Neural cell (in vitro differentiated cells): ENCODE measurements around the gene MMP20. TPM values are rescaled to one million over a fixed set of nuclear protein-coding genes. Genes with fewer than 3 reads are reported as not detected.

ENCODE experiments used
- H2AFZ ChIP-seq: fragments of 200-600, 300-800 bp; sonication (generic), shearing (Covaris generic); 2 replicates; pipeline ENCODE4 v1.6.0; 2014; ENCODE audit warnings: low read depth, mild to moderate bottlenecking, antibody characterized with exemption, low read length, moderate library complexity
- H3F3A ChIP-seq: fragments of 200-600 bp; shearing (Covaris generic); 2 replicates; pipeline ENCODE4 v1.6.1; 2016; ENCODE audit warnings: mild to moderate bottlenecking, moderate library complexity, mixed read lengths, antibody characterized with exemption, low read length; ENCODE audit not compliant: insufficient read depth, poor library complexity, severe bottlenecking
- H3K27ac ChIP-seq: fragments of 200-600, 300-800 bp; sonication (generic), shearing (Covaris generic); 2 replicates; pipeline ENCODE4 v1.5.1; 2014; ENCODE audit warnings: mild to moderate bottlenecking, low read length, moderate library complexity
- H3K27me3 ChIP-seq: fragments of 300-800, 200-600 bp; sonication (generic), shearing (Covaris generic); 2 replicates; pipeline ENCODE4 v1.6.0; 2014; ENCODE audit warnings: mild to moderate bottlenecking, low read depth, low read length, moderate library complexity; ENCODE audit not compliant: insufficient read depth
- H3K36me3 ChIP-seq: fragments of 300-800, 200-600 bp; sonication (generic), shearing (Covaris generic); 2 replicates; pipeline ENCODE4 v1.5.1; 2014; ENCODE audit warnings: mild to moderate bottlenecking, antibody characterized with exemption, low read length, moderate library complexity; ENCODE audit not compliant: insufficient read depth
- H3K4me2 ChIP-seq: fragments of 300-800, 200-600 bp; sonication (generic), shearing (Covaris generic); 2 replicates; pipeline ENCODE4 v1.6.0; 2014; ENCODE audit warnings: mild to moderate bottlenecking, low read length
- H3K4me3 ChIP-seq: fragments of 300-800, 200-600 bp; sonication (generic), shearing (Covaris generic); 2 replicates; pipeline ENCODE4 v1.5.1; 2014; ENCODE audit warnings: mild to moderate bottlenecking, low read length, moderate library complexity
- H3K79me2 ChIP-seq: fragments of 200-600 bp; shearing (Covaris generic); replicated peaks from 2 replicates; pipeline ENCODE4 v1.6.0; 2014; ENCODE audit warnings: mild to moderate bottlenecking, low read length, moderate library complexity; ENCODE audit not compliant: insufficient read depth
- H3K9ac ChIP-seq: fragments of 300-800, 200-600 bp; sonication (generic), shearing (Covaris generic); 2 replicates; pipeline ENCODE4 v1.6.1; 2016; ENCODE audit warnings: mild to moderate bottlenecking, low read length, mixed read lengths
- H3K9me2 ChIP-seq: fragments of 200-600 bp; shearing (Covaris generic); 2 replicates; pipeline ENCODE4 v1.6.1; 2016; ENCODE audit warnings: mild to moderate bottlenecking, low read length, mixed read lengths; ENCODE audit not compliant: insufficient read depth
- H3K9me3 ChIP-seq: fragments of 200-600, 300-800 bp; sonication (generic), shearing (Covaris generic); 2 replicates; pipeline ENCODE4 v1.6.1; 2016; ENCODE audit warnings: mild to moderate bottlenecking, mixed run types, low read length, moderate library complexity, mixed read lengths
- H4K20me1 ChIP-seq: fragments of 200-600 bp; shearing (Covaris generic); 2 replicates; pipeline ENCODE4 v1.6.1; 2016; ENCODE audit warnings: mild to moderate bottlenecking, mixed run types; ENCODE audit not compliant: insufficient read depth
- EP300 ChIP-seq: fragments of 450-650 bp; conservative IDR thresholded peaks from 2 replicates; pipeline ENCODE4 v1.6.1; 2014; ENCODE audit warnings: antibody characterized with exemption, mild to moderate bottlenecking, moderate library complexity; ENCODE audit not compliant: poor library complexity, severe bottlenecking
- EZH2 ChIP-seq: fragments of 200-600, 300-800 bp; shearing (Covaris generic), sonication (generic); IDR thresholded peaks from 2 replicates; pipeline ENCODE4 v1.6.1; 2014; ENCODE audit warnings: antibody characterized with exemption, low read length, borderline replicate concordance, mild to moderate bottlenecking; ENCODE audit not compliant: insufficient read depth, poor library complexity, severe bottlenecking
- MXI1 ChIP-seq: fragments of 450-650 bp; conservative IDR thresholded peaks from 2 replicates; pipeline ENCODE4 v1.6.1; 2014; ENCODE audit warnings: antibody characterized with exemption, mild to moderate bottlenecking; ENCODE audit not compliant: poor library complexity, severe bottlenecking
- POLR2AphosphoS5 ChIP-seq: IDR thresholded peaks from 2 replicates; pipeline ENCODE4 v1.6.1; 2012
- RAD21 ChIP-seq: fragments of 450-650 bp; conservative IDR thresholded peaks from 2 replicates; pipeline ENCODE4 v1.6.1; 2014; ENCODE audit warnings: antibody characterized with exemption, mild to moderate bottlenecking, moderate library complexity
- SMC3 ChIP-seq: fragments of 450-650 bp; conservative IDR thresholded peaks from 2 replicates; pipeline ENCODE4 v1.6.1; 2014; ENCODE audit warnings: antibody characterized with exemption, mild to moderate bottlenecking, moderate library complexity; ENCODE audit not compliant: poor library complexity
- TAF1 ChIP-seq: IDR thresholded peaks from 2 replicates; pipeline ENCODE4 v1.6.1; 2012; ENCODE audit warnings: low read depth
- polyA plus RNA-seq: library from polyadenylated mRNA; depleted of rRNA; stranded (reverse); fragments of >200 nt; gene quantifications from 2 replicates; pipeline ENCODE4 v1.2.3, GENCODE V29; 2014
- TF ChIP-seq, protein P1 (sequence below): IDR thresholded peaks from 2 replicates; pipeline ENCODE4 v1.6.1; 2012; ENCODE audit warnings: borderline replicate concordance
- TF ChIP-seq, protein P2 (sequence below): fragments of 450-650 bp; IDR thresholded peaks from 2 replicates; pipeline ENCODE4 v1.5.1; 2014; ENCODE audit warnings: antibody characterized with exemption, mild to moderate bottlenecking, moderate library complexity; ENCODE audit not compliant: poor library complexity, severe bottlenecking

Gene MMP20
- polyA plus RNA-seq, 1 donor from 2014 or later: not detected

DNA sequence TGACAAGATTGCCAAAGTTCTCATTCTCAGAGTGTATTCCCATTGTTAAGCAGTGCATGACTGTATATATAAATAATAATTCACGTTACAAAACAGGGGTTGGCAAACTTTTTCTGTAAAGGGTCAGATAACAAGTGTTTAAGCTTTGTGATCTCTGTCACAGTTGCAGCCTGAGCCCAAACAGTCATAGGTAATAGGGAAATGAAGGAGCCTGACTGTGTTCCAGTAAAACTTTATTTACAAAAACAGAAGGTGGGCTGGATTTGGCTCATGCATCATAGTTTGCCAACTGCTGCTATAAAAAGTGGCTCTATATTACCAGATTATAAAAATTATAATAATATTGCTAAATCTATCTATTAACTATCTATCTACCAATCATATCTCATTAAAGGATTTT is 98.1 kb downstream of the MMP20 start:
- no peaks in the 10 kb centered on the region for H3K27me3 ChIP-seq
- H3K4me3 ChIP-seq: no peak overlapping the region
- no peaks in the 10 kb centered on the region for H4K20me1 ChIP-seq

More for the DNA sequence above, 98.1 kb downstream of the MMP20 start:
- H3K36me3 ChIP-seq: no peaks in the 10 kb centered on the region
- no peak overlapping the region for H3K4me2 ChIP-seq
- H3K79me2 ChIP-seq: no peaks in the 10 kb centered on the region
- no peaks in the 10 kb centered on the region for H3K9me3 ChIP-seq
- H3K9ac ChIP-seq: no peak overlapping the region
- no peak overlapping the region for H2AFZ ChIP-seq
- H3K9me2 ChIP-seq: no peaks in the 10 kb centered on the region
- TF ChIP-seq RAD21 (no peak), TAF1 (no peak), MXI1 (no peak), EP300 (no peak), EZH2 (no peak), POLR2AphosphoS5 (no peak), SMC3 (no peak)
- TF ChIP-seq, protein P1, sequence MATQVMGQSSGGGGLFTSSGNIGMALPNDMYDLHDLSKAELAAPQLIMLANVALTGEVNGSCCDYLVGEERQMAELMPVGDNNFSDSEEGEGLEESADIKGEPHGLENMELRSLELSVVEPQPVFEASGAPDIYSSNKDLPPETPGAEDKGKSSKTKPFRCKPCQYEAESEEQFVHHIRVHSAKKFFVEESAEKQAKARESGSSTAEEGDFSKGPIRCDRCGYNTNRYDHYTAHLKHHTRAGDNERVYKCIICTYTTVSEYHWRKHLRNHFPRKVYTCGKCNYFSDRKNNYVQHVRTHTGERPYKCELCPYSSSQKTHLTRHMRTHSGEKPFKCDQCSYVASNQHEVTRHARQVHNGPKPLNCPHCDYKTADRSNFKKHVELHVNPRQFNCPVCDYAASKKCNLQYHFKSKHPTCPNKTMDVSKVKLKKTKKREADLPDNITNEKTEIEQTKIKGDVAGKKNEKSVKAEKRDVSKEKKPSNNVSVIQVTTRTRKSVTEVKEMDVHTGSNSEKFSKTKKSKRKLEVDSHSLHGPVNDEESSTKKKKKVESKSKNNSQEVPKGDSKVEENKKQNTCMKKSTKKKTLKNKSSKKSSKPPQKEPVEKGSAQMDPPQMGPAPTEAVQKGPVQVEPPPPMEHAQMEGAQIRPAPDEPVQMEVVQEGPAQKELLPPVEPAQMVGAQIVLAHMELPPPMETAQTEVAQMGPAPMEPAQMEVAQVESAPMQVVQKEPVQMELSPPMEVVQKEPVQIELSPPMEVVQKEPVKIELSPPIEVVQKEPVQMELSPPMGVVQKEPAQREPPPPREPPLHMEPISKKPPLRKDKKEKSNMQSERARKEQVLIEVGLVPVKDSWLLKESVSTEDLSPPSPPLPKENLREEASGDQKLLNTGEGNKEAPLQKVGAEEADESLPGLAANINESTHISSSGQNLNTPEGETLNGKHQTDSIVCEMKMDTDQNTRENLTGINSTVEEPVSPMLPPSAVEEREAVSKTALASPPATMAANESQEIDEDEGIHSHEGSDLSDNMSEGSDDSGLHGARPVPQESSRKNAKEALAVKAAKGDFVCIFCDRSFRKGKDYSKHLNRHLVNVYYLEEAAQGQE: no peak
- TF ChIP-seq, protein P2, sequence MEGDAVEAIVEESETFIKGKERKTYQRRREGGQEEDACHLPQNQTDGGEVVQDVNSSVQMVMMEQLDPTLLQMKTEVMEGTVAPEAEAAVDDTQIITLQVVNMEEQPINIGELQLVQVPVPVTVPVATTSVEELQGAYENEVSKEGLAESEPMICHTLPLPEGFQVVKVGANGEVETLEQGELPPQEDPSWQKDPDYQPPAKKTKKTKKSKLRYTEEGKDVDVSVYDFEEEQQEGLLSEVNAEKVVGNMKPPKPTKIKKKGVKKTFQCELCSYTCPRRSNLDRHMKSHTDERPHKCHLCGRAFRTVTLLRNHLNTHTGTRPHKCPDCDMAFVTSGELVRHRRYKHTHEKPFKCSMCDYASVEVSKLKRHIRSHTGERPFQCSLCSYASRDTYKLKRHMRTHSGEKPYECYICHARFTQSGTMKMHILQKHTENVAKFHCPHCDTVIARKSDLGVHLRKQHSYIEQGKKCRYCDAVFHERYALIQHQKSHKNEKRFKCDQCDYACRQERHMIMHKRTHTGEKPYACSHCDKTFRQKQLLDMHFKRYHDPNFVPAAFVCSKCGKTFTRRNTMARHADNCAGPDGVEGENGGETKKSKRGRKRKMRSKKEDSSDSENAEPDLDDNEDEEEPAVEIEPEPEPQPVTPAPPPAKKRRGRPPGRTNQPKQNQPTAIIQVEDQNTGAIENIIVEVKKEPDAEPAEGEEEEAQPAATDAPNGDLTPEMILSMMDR: no peak
- no peaks in the 10 kb centered on the region for H3F3A ChIP-seq
- H3K27ac ChIP-seq: no peak overlapping the region

Other genes with a start within 250 kb of the MMP20 start
- gene TMEM123, start 172.6 kb downstream of the MMP20 start, polyA plus RNA-seq: 6.5 and 7.7 TPM in 2 replicates
- not detected in 2 replicates for gene MMP7, start 94.6 kb downstream of the MMP20 start, polyA plus RNA-seq
- gene MMP27, start 80.4 kb upstream of the MMP20 start, polyA plus RNA-seq: not detected in 2 replicates
- gene MMP8, start 99.6 kb upstream of the MMP20 start, polyA plus RNA-seq: not detected in 2 replicates
- not detected in 2 replicates for gene MMP10, start 155.3 kb upstream of the MMP20 start, polyA plus RNA-seq
- gene MMP1, start 172.8 kb upstream of the MMP20 start, polyA plus RNA-seq: not detected in 2 replicates
- gene MMP3, start 218.3 kb upstream of the MMP20 start, polyA plus RNA-seq: not detected in 2 replicates
- not detected in 2 replicates for gene MMP12, start 249.7 kb upstream of the MMP20 start, polyA plus RNA-seq